ENCODE data around the gene CD1E.

CD1E gene

DNA sequence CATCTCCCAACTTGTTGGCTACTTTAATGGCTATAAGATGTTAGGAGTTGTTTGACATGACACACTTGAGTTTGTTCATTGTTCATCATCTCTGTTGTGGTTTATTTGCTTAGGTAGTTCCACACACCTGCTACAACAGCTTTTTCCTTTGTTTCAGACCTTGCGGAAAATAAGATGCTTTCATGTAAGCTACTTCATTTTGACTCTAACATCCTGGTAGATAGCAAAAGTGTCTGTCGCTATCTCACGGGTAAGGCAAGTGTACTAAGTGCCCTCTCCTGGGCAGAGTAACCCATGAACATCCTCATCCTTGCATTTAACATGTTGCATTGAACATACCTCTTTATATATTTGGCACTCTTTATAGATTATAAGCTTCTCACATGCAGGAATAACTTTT is 47.2 kb downstream of the CD1E start:
- H3K4me1 ChIP-seq (ENCODE audit: control insufficient read depth in 2 of 2, insufficient read depth in 1 of 2, low read depth in 1 of 2, low read length in 2 of 2): no peaks in the 10 kb centered on the region
- H3K4me2 ChIP-seq (ENCODE audit: insufficient read depth, low read length, poor library complexity, severe bottlenecking): no peak overlapping the region
- no peak overlapping the region for H3K4ac ChIP-seq (ENCODE audit: low read length)
- no peak overlapping the region for H2AK5ac ChIP-seq (ENCODE audit: low read depth, low read length)
- H3K27me3 ChIP-seq (ENCODE audit: control insufficient read depth in 3 of 3, insufficient read depth in 3 of 3, low read depth in 1 of 3, low read length in 3 of 3): no peaks in the 10 kb centered on the region
- no CpG with 5 or more reads among the region's 3 CpGs for WGBS, 2 donors (ENCODE audit: extremely low coverage in 2 of 2, insufficient read length in 2 of 2, insufficient replicate concordance in 1 of 2)
- no peak overlapping the region for H4K8ac ChIP-seq (ENCODE audit: low read depth, low read length)
- H3K14ac ChIP-seq (ENCODE audit: low read length): no peak overlapping the region
- H3K27ac ChIP-seq (replicated peaks; ENCODE audit: low read length): no peak overlapping the region
- no peaks in the 10 kb centered on the region for H3K36me3 ChIP-seq (replicated peaks in 1 of 2; ENCODE audit: control insufficient read depth in 2 of 2, insufficient read depth in 2 of 2, low read length in 2 of 2)
- no peak overlapping the region for H2BK15ac ChIP-seq (ENCODE audit: low read length)
- H2AFZ ChIP-seq (ENCODE audit: low read length): no peak overlapping the region
- no peak overlapping the region for H2BK12ac ChIP-seq (ENCODE audit: low read length)
- H3K9ac ChIP-seq (ENCODE audit: low read depth, low read length, poor library complexity): no peak overlapping the region
- no peak for DNase-seq (ENCODE audit: low spot score)
- no peaks in the 10 kb centered on the region for H3K9me3 ChIP-seq (replicated peaks in 1 of 2; ENCODE audit: control insufficient read depth in 2 of 2, insufficient read depth in 1 of 2, low read depth in 1 of 2, low read length in 2 of 2)
- no peaks in the 10 kb centered on the region for H3K79me1 ChIP-seq (ENCODE audit: low read depth, low read length)
- no peak overlapping the region for H2BK120ac ChIP-seq (ENCODE audit: low read depth, low read length)
- no peak overlapping the region for H4K91ac ChIP-seq (ENCODE audit: low read depth, low read length, poor library complexity)
- H2BK5ac ChIP-seq (ENCODE audit: low read length): no peak overlapping the region
- no peak overlapping the region for H3K18ac ChIP-seq (ENCODE audit: low read length)
- no peak overlapping the region for H3K4me3 ChIP-seq (ENCODE audit: low read length in 2 of 2)
- no peak overlapping the region for H3K23ac ChIP-seq (ENCODE audit: low read depth, low read length, poor library complexity)

GRCh38 chr1:158407092-158407491 is 53.4 kb downstream of the CD1E start:
- WGBS, 2 donors (ENCODE audit: extremely low coverage in 2 of 2, insufficient read length in 2 of 2, insufficient replicate concordance in 1 of 2): no CpG with 5 or more reads among the region's 5 CpGs
- no peak overlapping the region for H3K18ac ChIP-seq (ENCODE audit: low read length)

More at GRCh38 chr1:158407092-158407491, 53.4 kb downstream of the CD1E start:
- Histone ChIP-seq H3K4me3 (ENCODE audit: low read length in 2 of 2) (no peak overlapping the region), H2BK5ac (ENCODE audit: low read length) (no peak overlapping the region), H2AK5ac (ENCODE audit: low read depth, low read length) (no peak overlapping the region), H2BK15ac (ENCODE audit: low read length) (no peak overlapping the region), H4K8ac (ENCODE audit: low read depth, low read length) (no peak overlapping the region), H3K4me2 (ENCODE audit: insufficient read depth, low read length, poor library complexity, severe bottlenecking) (no peak overlapping the region), H2AFZ (ENCODE audit: low read length) (no peak overlapping the region), H3K14ac (ENCODE audit: low read length) (no peak overlapping the region), H3K79me1 (ENCODE audit: low read depth, low read length) (no peaks in the 10 kb centered on the region), H3K23ac (ENCODE audit: low read depth, low read length, poor library complexity) (no peak overlapping the region), H3K27ac (replicated peaks; ENCODE audit: low read length) (no peak overlapping the region), H3K4me1 (ENCODE audit: control insufficient read depth in 2 of 2, insufficient read depth in 1 of 2, low read depth in 1 of 2, low read length in 2 of 2) (no peaks in the 10 kb centered on the region), H3K27me3 (ENCODE audit: control insufficient read depth in 3 of 3, insufficient read depth in 3 of 3, low read depth in 1 of 3, low read length in 3 of 3) (no peaks in the 10 kb centered on the region), H3K9ac (ENCODE audit: low read depth, low read length, poor library complexity) (no peak overlapping the region), H4K91ac (ENCODE audit: low read depth, low read length, poor library complexity) (no peak overlapping the region), H3K36me3 (replicated peaks in 1 of 2; ENCODE audit: control insufficient read depth in 2 of 2, insufficient read depth in 2 of 2, low read length in 2 of 2) (no peaks in the 10 kb centered on the region), H2BK120ac (ENCODE audit: low read depth, low read length) (no peak overlapping the region), H2BK12ac (ENCODE audit: low read length) (no peak overlapping the region), H3K9me3 (replicated peaks in 1 of 2; ENCODE audit: control insufficient read depth in 2 of 2, insufficient read depth in 1 of 2, low read depth in 1 of 2, low read length in 2 of 2) (no peaks in the 10 kb centered on the region), H3K4ac (ENCODE audit: low read length) (no peak overlapping the region)
- DNase-seq (ENCODE audit: low spot score): no peak

Measured in neuronal stem cell (in vitro differentiated cells).